CD4-positive, alpha-beta T cell treated with Interferon gamma for 1 hour (primary cell): Measurements from ENCODE around the gene GPR34.
"Not testable (repeated sequence)": the region's sequence is repeated elsewhere in the genome, so short reads cannot be mapped to it uniquely, and the experiment has no call there.

Experiments
- DNase-seq: peaks from one replicate; pipeline ENCODE4 v3.0.0-alpha.2; 2020

Gene GPR34

GRCh38 chrX:41688835-41689234 lies at the start of gene GPR34:
GPR34 (plus strand) TSS chrX:41688973; CDS start chrX:41695634, 6,661 bp downstream.
- no peak for DNase-seq

- DNase-seq, result not testable (repeated sequence)
Measured at GRCh38 chrX:41646201-41646600, 42.6 kb upstream of the GPR34 start.

GRCh38 chrX:41653125-41653524 lies 35.6 kb upstream of the GPR34 start:
- DNase-seq, result no peak

- no peak for DNase-seq
Measured at GRCh38 chrX:41655101-41655500, 33.7 kb upstream of the GPR34 start.

- DNase-seq, result no peak
Measured at GRCh38 chrX:41655631-41656030, 33.1 kb upstream of the GPR34 start.

- DNase-seq, result no peak
Measured at GRCh38 chrX:41661366-41662095, 27.2 kb upstream of the GPR34 start.

- no peak for DNase-seq
Measured at GRCh38 chrX:41664375-41664901, 24.3 kb upstream of the GPR34 start.

- DNase-seq, result no peak
Measured at GRCh38 chrX:41664908-41665307, 23.9 kb upstream of the GPR34 start.

- no peak for DNase-seq
Measured at GRCh38 chrX:41665686-41666085, 23.1 kb upstream of the GPR34 start.

- no peak for DNase-seq
Measured at GRCh38 chrX:41666251-41666650, 22.5 kb upstream of the GPR34 start.

GRCh38 chrX:41667631-41668030 lies 21.1 kb upstream of the GPR34 start:
- no peak for DNase-seq

- DNase-seq, result no peak
Measured at GRCh38 chrX:41670112-41670511, 18.7 kb upstream of the GPR34 start.

GRCh38 chrX:41671082-41671481 lies 17.7 kb upstream of the GPR34 start:
- no peak for DNase-seq

GRCh38 chrX:41672643-41673042 lies 16.1 kb upstream of the GPR34 start:
- DNase-seq, result no peak

GRCh38 chrX:41676361-41676760 lies 12.4 kb upstream of the GPR34 start:
- DNase-seq, result not testable (repeated sequence)

GRCh38 chrX:41677183-41678060 lies 11.4 kb upstream of the GPR34 start:
- DNase-seq, result no peak

- DNase-seq, result no peak
Measured at GRCh38 chrX:41684138-41684537, 4.6 kb upstream of the GPR34 start.

GRCh38 chrX:41684940-41685339 lies 3.8 kb upstream of the GPR34 start:
- no peak for DNase-seq

- DNase-seq, result no peak
Measured at GRCh38 chrX:41686788-41687187, 2.0 kb upstream of the GPR34 start.

GRCh38 chrX:41688156-41688555 lies 617 bp upstream of the GPR34 start:
- no peak for DNase-seq

GRCh38 chrX:41689711-41690110 lies 938 bp downstream of the GPR34 start:
- no peak for DNase-seq

GRCh38 chrX:41692162-41692749 lies 3.5 kb downstream of the GPR34 start:
- no peak for DNase-seq

GRCh38 chrX:41693024-41693423 lies 4.3 kb downstream of the GPR34 start:
- DNase-seq, result no peak

- no peak for DNase-seq
Measured at GRCh38 chrX:41695426-41695825, 6.7 kb downstream of the GPR34 start.
